ENCODE results near the gene AJM1.

AJM1 gene

GRCh38 chr9:136815422-136815782 is 26.9 kb upstream of the AJM1 start:
- TF ChIP-seq RAD21 (IDR thresholded peaks at IDR 0.05; ENCODE audit: low read depth), result no peak
- TF ChIP-seq NFIC (IDR thresholded peaks at IDR 0.05), result no peak
- no peak for TF ChIP-seq ZBTB7A (IDR thresholded peaks at IDR 0.05; ENCODE audit: low read depth)
- no peak for TF ChIP-seq EGR1 (IDR thresholded peaks at IDR 0.05)

- no peak for TF ChIP-seq RAD21 (IDR thresholded peaks at IDR 0.05; ENCODE audit: low read depth)
- TF ChIP-seq EGR1 (IDR thresholded peaks at IDR 0.05), result no peak
- TF ChIP-seq, protein P1, sequence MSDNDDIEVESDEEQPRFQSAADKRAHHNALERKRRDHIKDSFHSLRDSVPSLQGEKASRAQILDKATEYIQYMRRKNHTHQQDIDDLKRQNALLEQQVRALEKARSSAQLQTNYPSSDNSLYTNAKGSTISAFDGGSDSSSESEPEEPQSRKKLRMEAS (IDR thresholded peaks at IDR 0.05), result no peak
These were observed 21.1 kb upstream of the AJM1 start for GRCh38 chr9:136820971-136821825.

DNA sequence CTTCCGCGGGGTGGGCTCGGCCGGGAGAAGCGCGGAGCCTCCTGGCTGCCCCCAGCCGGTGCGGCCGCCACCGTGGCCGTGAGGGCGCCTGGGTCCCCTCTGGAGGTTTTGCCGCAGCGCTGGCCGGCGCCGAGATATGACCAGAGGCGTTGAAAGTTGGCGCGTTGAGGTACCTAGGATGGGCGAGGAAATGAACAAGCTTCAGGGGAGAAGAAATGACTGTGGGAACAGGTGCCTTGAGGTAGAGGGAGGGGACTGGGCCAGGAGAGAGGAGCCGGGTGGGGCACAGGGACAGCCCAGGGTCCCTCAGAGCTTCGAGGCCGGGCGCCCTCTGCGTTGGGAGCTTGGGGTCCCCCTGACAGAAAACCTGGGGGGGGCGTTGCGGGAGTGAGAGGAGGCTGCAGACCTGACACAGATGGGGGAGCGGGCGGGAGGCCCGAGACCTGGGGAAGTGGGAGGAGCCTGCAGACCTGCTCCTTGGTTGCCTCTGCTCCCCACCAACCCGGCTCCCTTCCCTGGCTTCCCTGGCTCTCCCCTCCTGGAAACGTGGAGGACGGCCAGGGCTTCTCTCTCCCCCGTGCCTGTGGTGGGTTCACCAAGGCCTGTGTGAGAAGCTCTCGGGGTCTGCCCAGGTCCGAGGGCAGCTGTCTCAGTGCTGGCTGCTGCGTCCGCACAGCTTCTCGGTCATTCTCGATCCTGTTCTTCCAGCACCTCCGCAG is 20.3 kb upstream of the AJM1 start:
- TF ChIP-seq, protein P2, sequence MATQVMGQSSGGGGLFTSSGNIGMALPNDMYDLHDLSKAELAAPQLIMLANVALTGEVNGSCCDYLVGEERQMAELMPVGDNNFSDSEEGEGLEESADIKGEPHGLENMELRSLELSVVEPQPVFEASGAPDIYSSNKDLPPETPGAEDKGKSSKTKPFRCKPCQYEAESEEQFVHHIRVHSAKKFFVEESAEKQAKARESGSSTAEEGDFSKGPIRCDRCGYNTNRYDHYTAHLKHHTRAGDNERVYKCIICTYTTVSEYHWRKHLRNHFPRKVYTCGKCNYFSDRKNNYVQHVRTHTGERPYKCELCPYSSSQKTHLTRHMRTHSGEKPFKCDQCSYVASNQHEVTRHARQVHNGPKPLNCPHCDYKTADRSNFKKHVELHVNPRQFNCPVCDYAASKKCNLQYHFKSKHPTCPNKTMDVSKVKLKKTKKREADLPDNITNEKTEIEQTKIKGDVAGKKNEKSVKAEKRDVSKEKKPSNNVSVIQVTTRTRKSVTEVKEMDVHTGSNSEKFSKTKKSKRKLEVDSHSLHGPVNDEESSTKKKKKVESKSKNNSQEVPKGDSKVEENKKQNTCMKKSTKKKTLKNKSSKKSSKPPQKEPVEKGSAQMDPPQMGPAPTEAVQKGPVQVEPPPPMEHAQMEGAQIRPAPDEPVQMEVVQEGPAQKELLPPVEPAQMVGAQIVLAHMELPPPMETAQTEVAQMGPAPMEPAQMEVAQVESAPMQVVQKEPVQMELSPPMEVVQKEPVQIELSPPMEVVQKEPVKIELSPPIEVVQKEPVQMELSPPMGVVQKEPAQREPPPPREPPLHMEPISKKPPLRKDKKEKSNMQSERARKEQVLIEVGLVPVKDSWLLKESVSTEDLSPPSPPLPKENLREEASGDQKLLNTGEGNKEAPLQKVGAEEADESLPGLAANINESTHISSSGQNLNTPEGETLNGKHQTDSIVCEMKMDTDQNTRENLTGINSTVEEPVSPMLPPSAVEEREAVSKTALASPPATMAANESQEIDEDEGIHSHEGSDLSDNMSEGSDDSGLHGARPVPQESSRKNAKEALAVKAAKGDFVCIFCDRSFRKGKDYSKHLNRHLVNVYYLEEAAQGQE (IDR thresholded peaks at IDR 0.05; ENCODE audit: low read depth), result no peak

DNA sequence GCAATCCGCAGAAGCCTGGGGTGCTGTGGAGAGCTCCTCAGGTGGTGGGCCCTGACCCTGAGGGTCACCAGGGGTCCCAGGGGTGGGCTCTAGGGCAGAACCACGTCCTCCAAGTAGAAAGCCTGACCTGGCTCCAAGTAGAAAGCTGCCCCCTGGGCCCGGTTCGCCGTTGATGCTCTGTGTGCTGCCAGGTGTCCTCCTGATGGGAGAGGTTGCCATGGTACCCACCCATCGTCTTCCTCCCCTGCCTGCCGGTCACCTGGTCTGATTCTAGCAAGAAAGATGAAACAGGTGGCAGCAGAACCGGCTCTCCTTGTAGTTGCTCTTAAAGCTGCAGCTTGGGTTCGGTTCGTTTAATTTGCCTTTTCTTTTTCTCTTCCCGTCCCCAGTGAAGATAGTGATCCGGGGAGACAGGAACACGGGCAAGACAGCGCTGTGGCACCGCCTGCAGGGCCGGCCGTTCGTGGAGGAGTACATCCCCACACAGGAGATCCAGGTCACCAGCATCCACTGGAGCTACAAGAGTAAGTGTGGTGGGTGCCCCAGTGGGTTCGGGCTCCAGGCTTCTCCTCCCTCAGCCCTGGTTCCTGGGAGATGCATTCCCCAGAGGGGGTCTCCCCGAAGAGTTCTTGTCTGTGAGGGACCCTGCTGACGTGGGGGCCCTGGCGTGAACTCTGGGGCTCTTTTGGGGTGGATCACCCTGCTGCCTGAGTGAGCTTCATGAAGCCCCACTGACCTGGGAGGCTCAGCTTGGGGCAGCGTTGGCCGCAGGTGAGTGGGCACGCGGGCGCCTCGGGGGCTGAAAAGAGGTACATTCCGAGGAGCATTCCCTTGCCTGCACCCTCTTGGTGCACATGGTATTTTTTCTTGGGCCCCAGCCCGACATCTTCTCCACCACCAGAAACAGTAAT is 18.9 kb upstream of the AJM1 start:
- TF ChIP-seq CEBPB (IDR thresholded peaks at IDR 0.05) (no peak), CREB1 (IDR thresholded peaks at IDR 0.05; ENCODE audit: low read depth) (no peak), YY1 (IDR thresholded peaks at IDR 0.05; ENCODE audit: low read depth) (no peak), FOXM1 (IDR thresholded peaks at IDR 0.05; ENCODE audit: borderline replicate concordance, low read depth) (no peak), USF1 (IDR thresholded peaks at IDR 0.05) (no peak), TAF1 (IDR thresholded peaks at IDR 0.05; ENCODE audit: low read depth) (no peak)
- TF ChIP-seq, protein P1 (IDR thresholded peaks at IDR 0.05), result no peak

DNA sequence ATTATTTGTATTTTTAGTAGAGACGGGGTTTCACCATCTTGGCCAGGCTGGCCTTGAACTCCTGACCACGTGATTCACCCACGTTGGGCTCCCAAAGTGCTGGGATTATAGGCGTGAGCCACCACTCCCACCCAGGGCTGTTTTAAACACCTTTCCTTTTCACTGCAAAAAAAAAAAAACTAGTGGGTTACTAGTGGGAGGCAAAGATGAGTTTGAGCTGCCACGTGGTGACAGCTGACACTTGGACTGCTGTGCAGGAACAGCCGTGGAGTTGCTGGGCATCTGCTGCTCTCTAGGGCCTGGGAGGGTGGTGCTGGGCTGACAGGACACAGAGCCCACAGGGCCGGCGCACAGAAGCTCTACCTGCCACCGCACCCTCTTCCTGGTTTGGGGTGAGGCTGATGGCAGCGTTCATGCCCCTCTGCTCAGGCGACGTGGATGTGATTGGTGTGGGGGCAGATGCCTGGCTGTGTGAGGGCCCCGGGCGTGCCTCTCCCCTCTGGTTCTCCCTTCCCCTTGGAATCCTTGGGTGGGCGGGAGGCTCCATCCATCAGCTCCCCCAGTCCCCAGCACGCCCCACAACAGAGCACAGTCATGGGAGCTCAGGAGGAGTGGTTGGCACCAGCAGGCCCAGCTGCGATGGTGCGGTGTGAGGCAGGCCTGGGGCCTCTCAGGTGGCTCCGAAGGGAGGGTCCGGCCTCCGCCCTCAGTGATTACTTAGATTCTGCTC is 17.6 kb upstream of the AJM1 start:
- no peak for TF ChIP-seq USF1 (IDR thresholded peaks at IDR 0.05)
- TF ChIP-seq NFIC (IDR thresholded peaks at IDR 0.05), result no peak
- TF ChIP-seq, protein P2 (IDR thresholded peaks at IDR 0.05; ENCODE audit: low read depth), result no peak
- no peak for TF ChIP-seq FOXM1 (IDR thresholded peaks at IDR 0.05; ENCODE audit: borderline replicate concordance, low read depth)
- no peak for TF ChIP-seq RAD21 (IDR thresholded peaks at IDR 0.05; ENCODE audit: low read depth)
- no peak for TF ChIP-seq TEAD4 (IDR thresholded peaks at IDR 0.05)
- TF ChIP-seq TCF12 (IDR thresholded peaks at IDR 0.05; ENCODE audit: low read depth), result no peak
- TF ChIP-seq CEBPB (IDR thresholded peaks at IDR 0.05), result no peak
